BLaER1 (cell line): Measurements from ENCODE around the gene KLHL5.
A peak's percentile ranks its signal among the peaks of the same experiment; 100 is the strongest.

ENCODE experiments used
- H3K27ac ChIP-seq: shearing (Covaris generic); formaldehyde crosslinking; 2 replicates; pipeline ENCODE4 v1.8.1; 2022
- H3K27me3 ChIP-seq: shearing (Covaris generic); formaldehyde crosslinking; 2 replicates; pipeline ENCODE4 v1.8.1; 2022
- H3K36me3 ChIP-seq: shearing (Covaris generic); formaldehyde crosslinking; 2 replicates; pipeline ENCODE4 v1.8.1; 2022
- H3K4me1 ChIP-seq: shearing (Covaris generic); formaldehyde crosslinking; 2 replicates; pipeline ENCODE4 v1.8.1; 2022
- H3K4me2 ChIP-seq: shearing (Covaris generic); formaldehyde crosslinking; 2 replicates; pipeline ENCODE4 v1.8.1; 2022
- H3K4me3 ChIP-seq: shearing (Covaris generic); formaldehyde crosslinking; 2 replicates; pipeline ENCODE4 v1.8.1; 2022
- H3K9ac ChIP-seq: shearing (Covaris generic); formaldehyde crosslinking; 2 replicates; pipeline ENCODE4 v1.8.1; 2022
- H3K9me3 ChIP-seq: shearing (Covaris generic); formaldehyde crosslinking; 2 replicates; pipeline ENCODE4 v1.8.1; 2022
- H4K20me1 ChIP-seq: shearing (Covaris generic); formaldehyde crosslinking; 2 replicates; pipeline ENCODE4 v1.8.1; 2022
- Cebpa-rat ChIP-seq: shearing (Covaris generic); IDR thresholded peaks from 2 replicates; pipeline ENCODE4 v1.8.1; 2022

The KLHL5 gene, protein sequence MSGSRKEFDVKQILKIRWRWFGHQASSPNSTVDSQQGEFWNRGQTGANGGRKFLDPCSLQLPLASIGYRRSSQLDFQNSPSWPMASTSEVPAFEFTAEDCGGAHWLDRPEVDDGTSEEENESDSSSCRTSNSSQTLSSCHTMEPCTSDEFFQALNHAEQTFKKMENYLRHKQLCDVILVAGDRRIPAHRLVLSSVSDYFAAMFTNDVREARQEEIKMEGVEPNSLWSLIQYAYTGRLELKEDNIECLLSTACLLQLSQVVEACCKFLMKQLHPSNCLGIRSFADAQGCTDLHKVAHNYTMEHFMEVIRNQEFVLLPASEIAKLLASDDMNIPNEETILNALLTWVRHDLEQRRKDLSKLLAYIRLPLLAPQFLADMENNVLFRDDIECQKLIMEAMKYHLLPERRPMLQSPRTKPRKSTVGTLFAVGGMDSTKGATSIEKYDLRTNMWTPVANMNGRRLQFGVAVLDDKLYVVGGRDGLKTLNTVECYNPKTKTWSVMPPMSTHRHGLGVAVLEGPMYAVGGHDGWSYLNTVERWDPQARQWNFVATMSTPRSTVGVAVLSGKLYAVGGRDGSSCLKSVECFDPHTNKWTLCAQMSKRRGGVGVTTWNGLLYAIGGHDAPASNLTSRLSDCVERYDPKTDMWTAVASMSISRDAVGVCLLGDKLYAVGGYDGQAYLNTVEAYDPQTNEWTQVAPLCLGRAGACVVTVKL

DNA sequence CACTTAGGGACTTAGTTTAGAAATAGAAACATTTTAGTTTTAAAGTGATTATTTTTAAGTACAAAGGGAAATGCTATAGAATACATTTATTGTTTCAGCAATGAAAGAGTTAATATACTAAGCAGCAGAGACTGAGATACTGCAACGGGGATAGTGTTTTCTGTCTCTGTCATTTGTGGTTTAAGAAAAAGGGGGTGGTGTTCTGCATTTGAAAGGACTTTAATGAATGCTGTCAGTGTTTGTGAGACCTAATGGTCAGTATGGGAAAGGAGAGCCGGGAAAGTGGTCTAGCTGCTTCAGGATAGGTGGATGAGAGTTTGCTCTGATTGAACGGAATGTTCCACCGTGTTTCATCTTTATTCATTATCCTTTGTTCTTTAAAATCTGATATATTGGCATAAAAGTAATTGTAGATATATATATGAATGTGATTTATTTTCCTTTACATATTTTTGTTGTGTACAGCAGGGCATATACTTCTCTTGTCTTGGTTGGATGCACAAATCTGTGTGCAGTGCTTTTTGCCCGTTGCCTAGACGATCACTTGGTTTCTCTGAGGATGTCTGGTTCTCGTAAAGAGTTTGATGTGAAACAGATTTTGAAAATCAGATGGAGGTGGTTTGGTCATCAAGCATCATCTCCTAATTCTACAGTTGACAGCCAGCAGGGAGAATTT is at the start of gene KLHL5:
KLHL5 (plus strand) TSS at position 139 of the 676 bp plus-strand sequence; CDS start at position 560, 421 bp downstream.
- TF ChIP-seq Cebpa-rat: no peak
- H3K27me3 ChIP-seq: no peaks in the 10 kb centered on the region
- H4K20me1 ChIP-seq: peaks cover 32% of the 10 kb centered on the region
- no peaks in the 10 kb centered on the region for H3K36me3 ChIP-seq
- no peak within 1 kb of the TSS for H3K9ac ChIP-seq
- peak within 1 kb of the TSS; percentile 11; the same call in 1 of the 2 replicates for H3K4me2 ChIP-seq
- no peaks in the 10 kb centered on the region for H3K9me3 ChIP-seq
- no peak within 1 kb of the TSS for H3K4me3 ChIP-seq
- H3K27ac ChIP-seq: no peak within 1 kb of the TSS
- peaks cover 12% of the 10 kb centered on the region for H3K4me1 ChIP-seq

DNA sequence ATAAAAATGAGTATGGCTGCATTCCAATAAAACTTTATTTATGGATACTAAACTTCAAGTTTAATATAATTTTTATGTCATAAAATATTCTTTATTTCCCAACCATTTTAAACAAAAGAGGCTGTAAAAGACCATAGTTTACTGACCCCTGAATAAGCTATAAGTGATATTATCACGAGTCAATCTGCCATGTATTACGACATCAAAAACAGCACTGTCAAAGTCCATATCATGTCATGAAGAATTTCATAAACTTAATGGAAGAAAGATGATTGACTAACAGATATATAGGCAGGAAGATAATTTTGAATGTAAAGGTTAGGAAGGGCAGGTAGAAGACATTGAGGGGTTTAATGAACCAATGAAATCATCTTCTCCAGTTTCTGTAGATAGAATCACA is 48.0 kb upstream of the KLHL5 start:
- H3K4me2 ChIP-seq: no peak overlapping the region
- H4K20me1 ChIP-seq: no peaks in the 10 kb centered on the region
- no peak overlapping the region for H3K4me3 ChIP-seq
- H3K4me1 ChIP-seq: 0 out of 2 replicates have a peak, but pooled peaks cover 4% of the 10 kb centered on the region
- peaks cover 12% of the 10 kb centered on the region for H3K9me3 ChIP-seq
- H3K27ac ChIP-seq: no peak overlapping the region
- no peaks in the 10 kb centered on the region for H3K27me3 ChIP-seq
- no peak overlapping the region for H3K9ac ChIP-seq
- TF ChIP-seq Cebpa-rat: no peak
- no peaks in the 10 kb centered on the region for H3K36me3 ChIP-seq

DNA sequence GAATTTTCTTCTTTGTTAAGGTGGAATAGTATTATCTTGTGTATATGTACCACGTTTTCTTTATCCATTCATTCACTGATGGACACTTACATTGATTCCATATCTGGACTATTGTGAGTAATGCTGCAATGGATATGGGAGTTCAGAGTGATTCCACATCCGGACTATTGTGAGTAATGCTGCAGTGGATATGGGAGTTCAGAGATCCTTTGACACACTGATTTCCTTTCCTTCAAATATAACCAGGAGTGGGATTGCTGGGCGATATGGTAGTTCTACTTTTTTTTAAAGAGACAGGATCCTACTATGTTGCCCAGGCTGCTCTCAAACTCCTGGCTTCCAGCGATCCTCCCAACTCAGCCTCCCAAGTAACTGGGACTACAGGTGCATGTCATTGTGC is 41.9 kb upstream of the KLHL5 start:
- H4K20me1 ChIP-seq: no peaks in the 10 kb centered on the region
- no peak overlapping the region for H3K27ac ChIP-seq
- no peak overlapping the region for H3K9ac ChIP-seq
- H3K36me3 ChIP-seq: no peaks in the 10 kb centered on the region
- no peak overlapping the region for H3K4me3 ChIP-seq
- no peak overlapping the region for H3K4me2 ChIP-seq
- H3K27me3 ChIP-seq: no peaks in the 10 kb centered on the region
- 0 out of 2 replicates have a peak, but pooled peaks cover 4% of the 10 kb centered on the region for H3K4me1 ChIP-seq
- peaks cover 19% of the 10 kb centered on the region for H3K9me3 ChIP-seq
- no peak for TF ChIP-seq Cebpa-rat

DNA sequence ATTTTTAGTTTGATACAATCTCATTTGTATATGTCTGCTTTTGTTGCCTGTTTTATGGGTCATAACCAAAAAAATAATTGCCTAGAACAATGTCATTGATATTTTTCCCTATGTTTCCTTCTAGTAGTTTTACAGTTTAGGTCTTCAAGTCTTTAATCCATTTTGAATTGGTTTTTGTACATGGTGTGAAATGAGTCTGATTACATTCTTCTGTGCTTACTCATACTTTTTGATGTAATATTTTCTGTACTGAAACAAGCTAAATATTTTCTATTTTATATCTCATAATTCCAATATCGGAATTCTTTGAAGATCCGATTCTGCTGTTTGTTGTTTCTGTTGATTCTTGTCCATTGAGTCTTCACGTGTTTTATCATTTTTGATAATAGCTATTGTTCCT is 40.4 kb upstream of the KLHL5 start:
- Histone ChIP-seq H3K36me3 (no peaks in the 10 kb centered on the region), H3K4me1 (0 out of 2 replicates have a peak, but pooled peaks cover 4% of the 10 kb centered on the region), H3K9ac (no peak overlapping the region), H3K4me3 (no peak overlapping the region), H3K4me2 (no peak overlapping the region), H4K20me1 (no peaks in the 10 kb centered on the region), H3K9me3 (peaks cover 12% of the 10 kb centered on the region), H3K27me3 (no peaks in the 10 kb centered on the region), H3K27ac (no peak overlapping the region)
- no peak for TF ChIP-seq Cebpa-rat

DNA sequence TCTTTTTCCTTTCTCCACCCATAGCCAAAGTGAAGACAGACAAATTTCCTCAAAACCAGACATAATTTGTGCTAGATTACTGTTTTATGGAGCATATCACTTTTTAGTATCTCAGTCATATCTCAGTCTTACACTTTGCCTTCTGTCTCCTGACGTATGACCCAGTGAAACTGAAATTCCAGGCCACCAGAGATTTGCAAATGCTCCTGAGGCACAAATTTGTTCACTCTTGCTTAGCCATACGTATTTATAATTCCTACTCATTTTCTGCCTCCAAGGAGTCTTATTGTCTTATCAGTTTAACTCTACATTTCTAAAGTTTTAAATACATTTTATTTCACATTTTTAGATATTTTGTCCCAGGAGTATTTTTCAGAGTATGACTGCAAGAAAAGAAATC is 39.8 kb upstream of the KLHL5 start:
- no peak overlapping the region for H3K27ac ChIP-seq
- H3K4me1 ChIP-seq: peaks cover 9% of the 10 kb centered on the region
- no peak overlapping the region for H3K9ac ChIP-seq
- H3K36me3 ChIP-seq: no peaks in the 10 kb centered on the region
- H3K27me3 ChIP-seq: no peaks in the 10 kb centered on the region
- no peak overlapping the region for H3K4me3 ChIP-seq
- peaks cover 6% of the 10 kb centered on the region; the same call in 1 of the 2 replicates for H3K9me3 ChIP-seq
- no peak for TF ChIP-seq Cebpa-rat
- no peak overlapping the region for H3K4me2 ChIP-seq
- H4K20me1 ChIP-seq: no peaks in the 10 kb centered on the region

DNA sequence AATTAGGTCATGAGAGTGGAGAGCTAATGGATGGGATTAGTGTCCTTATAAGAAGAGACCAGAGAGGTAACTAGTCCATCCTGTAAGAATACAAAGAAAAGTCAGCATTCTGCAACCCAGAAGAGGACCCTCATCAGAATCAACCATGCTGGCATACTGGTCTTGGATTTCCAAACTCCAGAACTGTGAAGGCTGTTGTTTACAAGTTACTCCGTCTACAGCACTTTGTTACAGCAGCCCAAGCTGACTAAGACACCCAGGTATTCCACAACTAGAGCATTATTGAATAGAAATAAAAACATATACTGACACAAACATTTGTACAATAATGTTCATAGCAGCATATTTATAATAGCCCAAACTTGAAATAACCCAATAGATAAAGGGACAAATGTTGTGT is 39.0 kb upstream of the KLHL5 start:
- H3K4me3 ChIP-seq: no peak overlapping the region
- no peak overlapping the region for H3K4me2 ChIP-seq
- no peaks in the 10 kb centered on the region for H4K20me1 ChIP-seq
- no peak overlapping the region for H3K27ac ChIP-seq
- H3K9me3 ChIP-seq: peaks cover 6% of the 10 kb centered on the region; the same call in 1 of the 2 replicates
- peaks cover 17% of the 10 kb centered on the region for H3K4me1 ChIP-seq
- no peaks in the 10 kb centered on the region for H3K36me3 ChIP-seq
- TF ChIP-seq Cebpa-rat: no peak
- H3K27me3 ChIP-seq: no peaks in the 10 kb centered on the region
- H3K9ac ChIP-seq: no peak overlapping the region

DNA sequence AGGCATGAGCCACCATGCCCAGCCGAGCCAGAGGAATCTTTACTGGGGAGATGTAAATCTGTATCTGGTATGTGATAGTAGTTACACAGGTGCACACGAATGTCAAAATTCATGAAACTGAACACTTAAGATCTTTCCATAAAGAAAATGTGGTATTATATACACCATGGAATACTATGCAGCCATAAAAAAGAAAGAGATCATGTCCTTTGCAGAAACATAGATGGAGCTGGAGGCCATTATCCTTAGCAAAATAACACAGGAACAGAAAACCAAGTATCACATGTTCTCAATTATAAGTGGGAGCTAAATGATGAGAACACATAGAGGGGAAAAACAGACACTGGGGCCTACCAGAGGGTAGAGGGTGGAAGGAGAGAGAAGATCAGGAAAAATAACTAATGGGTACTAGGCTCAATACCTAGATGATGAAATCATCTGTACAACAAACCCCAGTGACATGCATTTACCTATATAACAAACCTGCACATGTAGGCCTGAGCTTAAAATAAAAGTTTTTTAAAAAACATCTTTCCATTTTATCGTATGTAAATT is 37.6 kb upstream of the KLHL5 start:
- Histone ChIP-seq H3K4me1 (peaks cover 16% of the 10 kb centered on the region), H3K4me2 (no peak overlapping the region), H3K27ac (no peak overlapping the region), H3K4me3 (no peak overlapping the region), H3K9me3 (peaks cover 6% of the 10 kb centered on the region; the same call in 1 of the 2 replicates), H4K20me1 (no peaks in the 10 kb centered on the region), H3K9ac (no peak overlapping the region), H3K36me3 (no peaks in the 10 kb centered on the region), H3K27me3 (no peaks in the 10 kb centered on the region)
- TF ChIP-seq Cebpa-rat: no peak

DNA sequence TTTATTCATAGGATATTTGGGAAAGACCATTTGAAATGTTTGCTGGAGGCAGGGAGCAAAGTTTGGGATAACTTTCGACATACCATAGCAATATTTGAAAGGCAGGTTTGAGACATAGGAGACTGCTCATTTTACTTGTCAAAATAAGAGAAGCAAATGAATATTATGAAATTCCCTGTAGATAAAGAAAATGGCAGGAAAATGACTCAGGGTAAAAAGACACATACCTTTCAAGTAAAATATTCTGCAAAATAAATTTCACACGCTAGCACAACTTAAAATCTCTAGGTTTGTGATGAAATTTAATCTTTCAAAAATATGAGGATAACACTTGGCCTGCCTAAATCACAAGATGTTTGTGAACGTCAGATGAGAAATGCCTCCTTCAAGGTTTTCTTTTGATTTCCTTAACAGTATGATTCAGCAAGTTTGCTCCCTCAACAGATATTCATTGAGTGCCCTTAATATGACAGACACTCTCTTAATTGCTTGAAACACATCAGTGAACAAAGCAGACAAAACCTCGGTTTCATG is 36.4 kb upstream of the KLHL5 start:
- H3K9ac ChIP-seq: no peak overlapping the region
- no peak overlapping the region for H3K27ac ChIP-seq
- H3K9me3 ChIP-seq: peaks cover 6% of the 10 kb centered on the region; the same call in 1 of the 2 replicates
- H3K4me1 ChIP-seq: peaks cover 16% of the 10 kb centered on the region
- H3K4me3 ChIP-seq: no peak overlapping the region
- H3K4me2 ChIP-seq: no peak overlapping the region
- H3K27me3 ChIP-seq: no peaks in the 10 kb centered on the region
- no peaks in the 10 kb centered on the region for H3K36me3 ChIP-seq
- no peaks in the 10 kb centered on the region for H4K20me1 ChIP-seq
- no peak for TF ChIP-seq Cebpa-rat

DNA sequence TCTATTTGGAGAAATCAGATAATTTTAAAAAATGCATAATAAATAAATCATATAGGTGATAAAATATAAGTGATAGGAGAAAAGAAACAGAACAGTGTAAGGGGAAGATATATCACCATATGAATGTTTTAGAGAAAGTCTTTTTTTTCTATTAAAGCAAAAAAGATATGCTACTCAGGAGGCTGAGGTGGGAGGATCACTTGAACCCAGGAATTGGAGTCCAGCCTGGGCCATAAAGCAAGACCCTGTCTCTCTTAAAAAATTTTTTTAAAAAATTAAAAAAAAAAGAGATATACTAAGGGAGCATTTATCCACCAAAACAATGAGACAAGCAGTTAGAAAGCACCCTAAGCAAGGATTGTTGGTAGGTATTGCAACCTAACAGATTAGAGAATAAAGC is 35.9 kb upstream of the KLHL5 start:
- Histone ChIP-seq H3K9ac (no peak overlapping the region), H3K27ac (no peak overlapping the region), H3K9me3 (peaks cover 6% of the 10 kb centered on the region; the same call in 1 of the 2 replicates), H4K20me1 (no peaks in the 10 kb centered on the region), H3K4me2 (no peak overlapping the region), H3K27me3 (no peaks in the 10 kb centered on the region), H3K36me3 (no peaks in the 10 kb centered on the region), H3K4me1 (peaks cover 16% of the 10 kb centered on the region), H3K4me3 (no peak overlapping the region)
- no peak for TF ChIP-seq Cebpa-rat
